IMR-90 (cell line): ENCODE data around the gene GRK5. TPM values are rescaled to one million over a fixed set of nuclear protein-coding genes. Genes with fewer than 3 reads are reported as not detected.

ENCODE experiments used
- ATAC-seq: fragments of 200-7000 bp; cut with Tn5 transposase; 2 replicates; pipeline ENCODE4 v1.9.1; 2020; ENCODE audit warnings: low read depth, mild to moderate bottlenecking, moderate library complexity
- BruUV-seq: library from RNA; stranded (reverse); fragments of 400-500 nt; replicated peaks from 2 replicates; lab custom pipeline; 2021; lab: Mats Ljungman, UMichigan
- CTCF ChIA-PET: fragments of 300-600 bp; formaldehyde crosslinking; extraction: SDS; loops from one replicate; lab custom pipeline; 2021; ENCODE audit warnings: antibody characterized with exemption; lab: Yijun Ruan, JAX
- POLR2A ChIA-PET: fragments of 300-600 bp; sonication (Branson Sonifier 250); formaldehyde crosslinking; loops from one replicate; lab custom pipeline; 2022; ENCODE audit warnings: antibody characterized with exemption; ENCODE audit not compliant: unreplicated experiment; lab: Charles Lee
- DNase-seq: peaks from one replicate; pipeline ENCODE4 v3.0.0; 2013
- H2AFZ ChIP-seq: replicated peaks from 2 replicates; pipeline ENCODE3; 2013; ENCODE audit warnings: low read length, mild to moderate bottlenecking; ENCODE audit not compliant: poor library complexity
- H2AK5ac ChIP-seq: 2 replicates; pipeline ENCODE4 v1.6.1; 2013; ENCODE audit warnings: low read depth, low read length, inconsistent platforms
- H2AK9ac ChIP-seq: replicated peaks from 2 replicates; pipeline ENCODE3; 2013; ENCODE audit warnings: mild to moderate bottlenecking, low read depth, low read length, moderate library complexity; ENCODE audit not compliant: poor library complexity
- H2BK120ac ChIP-seq: 2 replicates; pipeline ENCODE4 v1.6.1; 2013; ENCODE audit warnings: low read depth, low read length, inconsistent platforms
- H2BK15ac ChIP-seq: 3 replicates; pipeline ENCODE4 v1.6.1; 2013; ENCODE audit warnings: low read depth, low read length, inconsistent platforms
- H2BK20ac ChIP-seq: 2 replicates; pipeline ENCODE4 v1.6.1; 2013; ENCODE audit warnings: low read depth, mild to moderate bottlenecking, inconsistent platforms, low read length, moderate library complexity
- H2BK5ac ChIP-seq: 2 replicates; pipeline ENCODE4 v1.6.1; 2013; ENCODE audit warnings: mild to moderate bottlenecking, low read depth, low read length, inconsistent platforms; ENCODE audit not compliant: poor library complexity, severe bottlenecking
- H3K14ac ChIP-seq: replicated peaks from 2 replicates; pipeline ENCODE4 v1.6.1; 2013; ENCODE audit warnings: low read depth, low read length, inconsistent platforms
- H3K18ac ChIP-seq: 2 replicates; pipeline ENCODE4 v1.6.1; 2013; ENCODE audit warnings: low read depth, low read length, control low read depth
- H3K23ac ChIP-seq: 2 replicates; pipeline ENCODE4 v1.6.1; 2013; ENCODE audit warnings: low read depth, low read length, inconsistent platforms
- H3K27ac ChIP-seq: 2 replicates; pipeline ENCODE4 v1.5.1; 2013; ENCODE audit warnings: mild to moderate bottlenecking, control low read depth, low read length; ENCODE audit not compliant: insufficient read depth
- H3K27me3 ChIP-seq: 2 replicates; pipeline ENCODE4 v1.6.1; 2013; ENCODE audit warnings: low read length; ENCODE audit not compliant: control insufficient read depth, insufficient read depth
- H3K36me3 ChIP-seq: 2 replicates; pipeline ENCODE4 v1.6.1; 2013; ENCODE audit warnings: low read length, mixed read lengths; ENCODE audit not compliant: control insufficient read depth, insufficient read depth
- H3K4ac ChIP-seq: 2 replicates; pipeline ENCODE4 v1.6.1; 2013; ENCODE audit warnings: low read depth, low read length, inconsistent platforms
- H3K4me1 ChIP-seq: 2 replicates; pipeline ENCODE4 v1.6.1; 2013; ENCODE audit warnings: low read length, mixed read lengths; ENCODE audit not compliant: control insufficient read depth, insufficient read depth
- H3K4me2 ChIP-seq: 2 replicates; pipeline ENCODE4 v1.6.1; 2013; ENCODE audit warnings: low read depth, mild to moderate bottlenecking, control low read depth, low read length, moderate library complexity
- H3K4me3 ChIP-seq: 2 replicates; pipeline ENCODE4 v1.5.1; 2013; ENCODE audit warnings: low read depth, mild to moderate bottlenecking, control low read depth, low read length, moderate library complexity; ENCODE audit not compliant: insufficient read depth
- H3K56ac ChIP-seq: 2 replicates; pipeline ENCODE4 v1.6.1; 2013; ENCODE audit warnings: low read length, inconsistent platforms; ENCODE audit not compliant: insufficient read depth; ENCODE audit errors: extremely low read depth
- H3K79me1 ChIP-seq, 2 experiments: 2 replicates each; pipeline ENCODE4 v1.6.1; 2013; ENCODE audit warnings: low read length in 2 of 2, inconsistent platforms in 1 of 2, low read depth in 1 of 2
- H3K9ac ChIP-seq: 2 replicates; pipeline ENCODE4 v1.6.1; 2013; ENCODE audit warnings: low read depth, low read length, control low read depth
- H3K9me1 ChIP-seq: 2 replicates; pipeline ENCODE4 v1.6.1; 2013; ENCODE audit warnings: low read length, inconsistent platforms; ENCODE audit not compliant: insufficient read depth
- H3K9me3 ChIP-seq: 2 replicates; pipeline ENCODE4 v1.6.1; 2013; ENCODE audit warnings: low read length; ENCODE audit not compliant: control insufficient read depth, insufficient read depth
- H4K20me1 ChIP-seq: 2 replicates; pipeline ENCODE4 v1.6.1; 2013; ENCODE audit warnings: low read length, inconsistent platforms; ENCODE audit not compliant: insufficient read depth
- H4K5ac ChIP-seq: 2 replicates; pipeline ENCODE4 v1.6.1; 2013; ENCODE audit warnings: mild to moderate bottlenecking, low read depth, low read length, control low read depth
- H4K8ac ChIP-seq, 2 experiments: 2 replicates each; pipeline ENCODE4 v1.6.1; 2013; ENCODE audit warnings: low read depth in 2 of 2, low read length in 2 of 2, control low read depth in 1 of 2, inconsistent platforms in 1 of 2
- H4K91ac ChIP-seq: 2 replicates; pipeline ENCODE4 v1.6.1; 2013; ENCODE audit warnings: low read depth, low read length, inconsistent platforms; ENCODE audit not compliant: insufficient read depth
- CHD1 ChIP-seq: IDR thresholded peaks from 2 replicates; pipeline ENCODE4 v1.6.1; 2012; ENCODE audit warnings: low read depth, low read length, improper control_type of control experiment
- FOS ChIP-seq: fragments of 150-350 bp; IDR thresholded peaks from 2 replicates; pipeline ENCODE4 v1.6.1; 2016; ENCODE audit warnings: low read depth, low read length
- MAZ ChIP-seq: IDR thresholded peaks from 2 replicates; pipeline ENCODE4 v1.6.1; 2012; ENCODE audit warnings: low read depth, mild to moderate bottlenecking, low read length, improper control_type of control experiment, moderate library complexity, borderline replicate concordance
- POLR2A ChIP-seq: IDR thresholded peaks from 2 replicates; pipeline ENCODE4 v1.6.1; 2012; ENCODE audit warnings: mild to moderate bottlenecking, low read depth, low read length
- RCOR1 ChIP-seq: IDR thresholded peaks from 2 replicates; pipeline ENCODE4 v1.6.1; 2012; ENCODE audit warnings: mild to moderate bottlenecking, low read length, improper control_type of control experiment; ENCODE audit not compliant: insufficient replicate concordance
- WGBS, 2 experiments: methylation state at CpG; one replicate each; pipeline versions ENCODE4 v1.1.5 to v1.1.7; 2013; ENCODE audit warnings: missing lambda C conversion rate in 2 of 2; ENCODE audit not compliant: insufficient read length in 1 of 2; ENCODE audit errors: extremely low coverage in 2 of 2; 5-methylcytosine and 5-hydroxymethylcytosine counted together
- dilution Hi-C: fragments of 300-500 bp; cut with HindIII; formaldehyde crosslinking; loops from one replicate; pipeline ENCODE4 v1.14.3; 2018; ENCODE audit warnings: low sequenced_read_pairs; ENCODE audit not compliant: unreplicated experiment
- in situ Hi-C: fragments of 300-500 bp; cut with MboI; formaldehyde crosslinking; loops from 3 replicates; pipeline ENCODE4 v1.14.3; 2019; ENCODE audit warnings: low sequenced_read_pairs, inconsistent platforms, mixed read lengths
- intact Hi-C: fragments of 100-400 bp; cut with micrococcal nuclease; formaldehyde crosslinking; loops from 2 replicates; pipeline ENCODE4 v1.10.0; 2022
- polyA plus RNA-seq, 3 experiments: library from polyadenylated mRNA; depleted of rRNA; stranded (reverse); fragments of >200 nt; gene quantifications; 2 replicates each; pipeline ENCODE4 v1.2.3, GENCODE V29; 2012; ENCODE audit warnings: low replicate concordance in 1 of 3
- total RNA-seq: library from RNA; depleted of rRNA; stranded (reverse); fragments of >200 nt; gene quantifications from 2 replicates; pipeline ENCODE4 v1.2.3, GENCODE V29; 2012

The GRK5 gene
- total and polyA plus RNA-seq, 2 of the 4 experiments (the other 2 are of a cell fraction), result 12.9 to 16.3 TPM

DNA sequence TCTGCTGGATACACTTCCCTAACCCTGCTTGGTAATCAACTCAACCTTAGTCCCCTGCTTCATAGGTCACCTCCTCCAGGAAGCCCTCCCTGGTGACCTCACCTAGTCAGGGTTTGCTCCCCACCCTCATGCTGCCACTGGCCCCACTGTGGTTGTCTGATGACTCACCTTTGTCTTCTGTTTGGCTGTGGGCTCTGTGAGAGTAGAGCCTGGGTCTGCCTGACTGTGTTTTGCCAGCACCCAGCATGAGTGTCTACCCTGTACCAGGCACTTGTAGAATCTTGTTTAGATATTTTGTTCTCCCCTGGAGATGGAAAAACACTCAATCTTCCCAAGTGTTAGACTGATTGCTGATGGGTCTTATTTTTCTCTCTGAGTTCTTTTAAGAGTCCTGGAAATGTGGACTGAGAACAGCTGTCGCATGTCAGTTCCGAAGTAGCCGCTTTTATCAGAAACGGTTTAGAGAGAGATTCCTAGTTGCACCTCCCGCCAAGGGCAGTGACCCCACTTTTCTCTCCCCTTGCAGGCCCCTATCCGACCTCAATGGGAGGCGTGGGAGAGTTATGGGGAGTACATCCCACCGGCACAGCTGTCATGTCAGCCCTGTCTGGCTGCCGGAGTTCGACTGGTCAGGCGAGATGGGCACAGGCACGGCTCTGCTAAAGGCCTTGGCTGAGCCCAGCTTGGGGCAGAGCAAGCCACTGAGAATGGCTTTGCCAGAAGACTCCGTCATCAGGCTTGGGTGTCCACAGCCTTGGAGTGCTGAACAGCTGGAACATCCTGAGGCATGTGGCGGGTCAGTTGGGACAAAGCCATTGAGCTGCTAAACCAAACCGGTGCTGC is 134.3 kb downstream of the GRK5 start:
- ChIA-PET POLR2A (interaction anchor here (0.6 kb wide), 1 partner anchor 115 kb away, joined by 3 read pairs; no protein-coding TSS in a partner anchor), CTCF (no interaction called here)
- dilution Hi-C loops, result no loop called here
- DNase-seq, result peak; percentile 83
- peaks cover 26% of the 10 kb centered on the region for H3K4me1 ChIP-seq
- 48% methylated on average over 7 of the region's 15 CpGs; no CpG with 5 or more reads in 1 of the 2 experiments for WGBS, 2 experiments
- no peaks in the 10 kb centered on the region for H3K27me3 ChIP-seq
- H4K8ac ChIP-seq, result peak overlapping the region in 1 of 2 experiments; percentile 2; a peak in 1 of 4 replicates
- H2AFZ ChIP-seq, result peak overlapping the region; percentile 68
- peak overlapping the region; percentile 37 for H3K14ac ChIP-seq
- no peak overlapping the region for H4K5ac ChIP-seq
- H2BK5ac ChIP-seq, result no peak overlapping the region
- in situ Hi-C loops, result no loop called here
- H3K4me3 ChIP-seq, result no peak overlapping the region
- peak overlapping the region; percentile 18; the same call in 1 of the 2 replicates for H3K27ac ChIP-seq
- H3K4me2 ChIP-seq, result no peak overlapping the region; the same call in 1 of the 2 replicates
- peaks cover 36% of the 10 kb centered on the region for H3K36me3 ChIP-seq
- H3K9me3 ChIP-seq, result no peaks in the 10 kb centered on the region
- no TSS peak for BruUV-seq
- peak overlapping the region; percentile 24; the same call in 1 of the 2 replicates for H4K91ac ChIP-seq
- H3K23ac ChIP-seq, result peak overlapping the region; percentile 23
- ATAC-seq, result peak; percentile 64
- no peak overlapping the region for H3K18ac ChIP-seq
- no peak overlapping the region for H3K56ac ChIP-seq
- peak overlapping the region; percentile 60 for H2AK9ac ChIP-seq
- H3K79me1 ChIP-seq, result peaks cover 40 to 80% of the 10 kb centered on the region in 2 experiments
- peak; percentile 75 for TF ChIP-seq RCOR1
- no peak for TF ChIP-seq CHD1
- TF ChIP-seq MAZ, result peak; percentile 79
- peak; percentile 89 for TF ChIP-seq FOS
- no peak for TF ChIP-seq POLR2A
- peak overlapping the region; percentile 17; the same call in 1 of the 2 replicates for H3K4ac ChIP-seq
- H4K20me1 ChIP-seq, result peaks cover 65% of the 10 kb centered on the region
- H3K9ac ChIP-seq, result no peak overlapping the region
- intact Hi-C loops, result no loop called here
- 0 out of 3 replicates have a peak overlapping the region, but pooled peaks have one; percentile 4 for H2BK15ac ChIP-seq
- peaks cover 33% of the 10 kb centered on the region for H3K9me1 ChIP-seq
- peak overlapping the region; percentile 49; the same call in 1 of the 2 replicates for H2AK5ac ChIP-seq
- H2BK120ac ChIP-seq, result no peak overlapping the region; the same call in 1 of the 2 replicates
- no peak overlapping the region for H2BK20ac ChIP-seq
